GM12878 (cell line): ENCODE data around the gene PLK1. TPM values are rescaled to one million over a fixed set of nuclear protein-coding genes. Genes with fewer than 3 reads are reported as not detected.

Experiments used
- ATAC-seq: fragments of 200-7000 bp; cut with Tn5 transposase; 3 replicates; pipeline ENCODE4 v1.9.1; 2020; ENCODE audit warnings: mild to moderate bottlenecking, moderate library complexity
- BruUV-seq: library from RNA; stranded (reverse); fragments of 400-500 nt; replicated peaks from 2 replicates; lab custom pipeline; 2021; lab: Mats Ljungman, UMichigan
- CTCF ChIA-PET: fragments of 300-600 bp; sonication (Branson Sonifier 250); formaldehyde crosslinking; extraction: SDS; loops from one replicate; lab custom pipeline; 2021; ENCODE audit warnings: inconsistent platforms; lab: Yijun Ruan, JAX
- POLR2A ChIA-PET: fragments of 350-600 bp; formaldehyde crosslinking; extraction: SDS; loops from one replicate; lab custom pipeline; 2021; ENCODE audit warnings: inconsistent platforms; lab: Charles Lee
- RAD21 ChIA-PET: fragments of 300-600 bp; sonication (Branson Sonifier 250); formaldehyde crosslinking; loops from one replicate; lab custom pipeline; 2023; ENCODE audit warnings: antibody characterized with exemption; ENCODE audit not compliant: unreplicated experiment; lab: Charles Lee
- SMC1A ChIA-PET: fragments of 300-600 bp; sonication (Branson Sonifier 250); formaldehyde crosslinking; loops from one replicate; lab custom pipeline; 2023; ENCODE audit not compliant: unreplicated experiment, uncharacterized antibody; lab: Charles Lee
- DNase-seq: peaks from one replicate; pipeline ENCODE4 v3.0.0-alpha.2; 2011; ENCODE audit warnings: low read depth, low spot score
- FAIRE-seq: peaks from 3 replicates; lab custom pipeline; 2011; peaks lifted over from hg19 to GRCh38; lab: Jason Lieb, UNC
- H2AFZ ChIP-seq: 2 replicates; pipeline ENCODE4 v1.6.0; 2011; ENCODE audit warnings: low read depth, low read length, control low read depth; ENCODE audit not compliant: control insufficient read depth
- H3K27ac ChIP-seq: 2 replicates; pipeline ENCODE4 v1.5.1; 2011; ENCODE audit warnings: control low read depth; ENCODE audit not compliant: control insufficient read depth, insufficient read depth
- H3K27me3 ChIP-seq, 2 experiments: replicated peaks in 1 of 2; 2 replicates each; pipeline versions ENCODE4 v1.6.0 to v1.6.1; 2011; ENCODE audit warnings: low read length in 1 of 2; ENCODE audit not compliant: control insufficient read depth in 2 of 2, insufficient read depth in 2 of 2
- H3K36me3 ChIP-seq, 2 experiments: 2 replicates each; pipeline ENCODE4 v1.5.1; 2011; ENCODE audit warnings: low read length in 1 of 2; ENCODE audit not compliant: control insufficient read depth in 2 of 2, insufficient read depth in 2 of 2
- H3K4me1 ChIP-seq: 2 replicates; pipeline ENCODE4 v1.6.1; 2011; ENCODE audit warnings: mild to moderate bottlenecking, low read length, moderate library complexity, mixed read lengths; ENCODE audit not compliant: control insufficient read depth, insufficient read depth
- H3K4me2 ChIP-seq: 2 replicates; pipeline ENCODE4 v1.6.0; 2011; ENCODE audit warnings: control low read depth; ENCODE audit not compliant: control insufficient read depth, insufficient read depth
- H3K4me3 ChIP-seq: fragments of 200-600 bp; sonication (generic); 2 replicates; pipeline ENCODE4 v1.5.1; 2016
- H3K79me2 ChIP-seq: 2 replicates; pipeline ENCODE4 v1.6.0; 2011; ENCODE audit warnings: low read length; ENCODE audit not compliant: control insufficient read depth, insufficient read depth
- H3K9ac ChIP-seq: 2 replicates; pipeline ENCODE4 v1.8.0; 2011; ENCODE audit warnings: low read length, control low read depth, mixed read lengths; ENCODE audit not compliant: control insufficient read depth, insufficient read depth
- H3K9me3 ChIP-seq: replicated peaks from 3 replicates; pipeline ENCODE4 v1.5.1; 2011; ENCODE audit warnings: mild to moderate bottlenecking, low read length; ENCODE audit not compliant: control insufficient read depth, insufficient read depth
- H4K20me1 ChIP-seq: 2 replicates; pipeline ENCODE4 v1.6.0; 2011; ENCODE audit not compliant: control insufficient read depth, insufficient read depth
- DPF2 ChIP-seq: fragments of 450-650 bp; IDR thresholded peaks from 2 replicates; pipeline ENCODE4 v1.6.1; 2017; ENCODE audit warnings: mild to moderate bottlenecking
- FOXM1 ChIP-seq: IDR thresholded peaks from 2 replicates; pipeline ENCODE4 v1.6.1; 2012; ENCODE audit warnings: low read depth, mild to moderate bottlenecking, inconsistent platforms, low read length, moderate library complexity
- HDAC6 ChIP-seq: fragments of 200-600 bp; sonication (generic); IDR thresholded peaks from one replicate; pipeline ENCODE4 v1.8.0; 2017; ENCODE audit warnings: antibody characterized with exemption; ENCODE audit not compliant: unreplicated experiment
- MEF2A ChIP-seq: IDR thresholded peaks from 2 replicates; pipeline ENCODE4 v1.6.1; 2011; ENCODE audit warnings: low read depth, mild to moderate bottlenecking, low read length, moderate library complexity; ENCODE audit not compliant: insufficient read depth
- NFYA ChIP-seq: IDR thresholded peaks from 2 replicates; pipeline ENCODE4 v1.6.1; 2011; ENCODE audit warnings: low read depth, mild to moderate bottlenecking, low read length, improper control_type of control experiment, borderline replicate concordance
- RB1 ChIP-seq: fragments of 450-650 bp; formaldehyde crosslinking; IDR thresholded peaks from 2 replicates; pipeline ENCODE4 v1.6.1; 2017; ENCODE audit warnings: mild to moderate bottlenecking, borderline replicate concordance
- RUNX3 ChIP-seq: IDR thresholded peaks from 2 replicates; pipeline ENCODE4 v1.6.1; 2012; ENCODE audit warnings: low read length, inconsistent platforms
- SMC3 ChIP-seq: IDR thresholded peaks from 2 replicates; pipeline ENCODE4 v1.6.1; 2011; ENCODE audit warnings: low read length, improper control_type of control experiment, borderline replicate concordance
- WGBS: methylation state at CpG from one replicate; pipeline ENCODE4 v1.1.6; 2016; ENCODE audit warnings: low lambda C conversion rate; ENCODE audit not compliant: insufficient replicate concordance, insufficient coverage; ENCODE audit errors: missing lambda C conversion rate; 5-methylcytosine and 5-hydroxymethylcytosine counted together
- in situ Hi-C: fragments of 300-500 bp; cut with MboI; formaldehyde crosslinking; loops from 9 replicates; pipeline ENCODE4 v1.14.3; 2018; ENCODE audit warnings: mixed read lengths
- intact Hi-C: fragments of 100-400 bp; cut with micrococcal nuclease; formaldehyde crosslinking; loops from one replicate; pipeline ENCODE4 v1.14.2; 2022; ENCODE audit not compliant: unreplicated experiment
- polyA plus RNA-seq, 11 experiments: library from polyadenylated mRNA; depleted of rRNA in 4 of 11; unstranded in 6 of 11; stranded (reverse) in 5 of 11; fragments of >200 nt; fragmentation: Nextera tagmentation in 4 of 11; fragmentation: Illumina TruSeq in 1 of 11; extraction: Ambion mirVana in 4 of 11; extraction: Trizol in 1 of 11; gene quantifications; 1 replicate in 1 of 11; 2 replicates in 10 of 11; pipeline versions ENCODE4 v1.2.1 to v1.2.3, GENCODE V29; 2011 to 2016; ENCODE audit warnings: inconsistent platforms in 2 of 11, missing spikeins in 2 of 11, low read depth in 1 of 11
- total RNA-seq, 4 experiments: library from RNA; depleted of rRNA in 3 of 4; stranded (reverse); fragments of >200 nt in 3 of 4; fragmentation: Illumina TruSeq in 1 of 4; extraction: Trizol in 1 of 4; gene quantifications; 2 replicates each; pipeline versions ENCODE4 v1.2.1 to v1.2.3, GENCODE V29; 2013 to 2021

Gene PLK1
- total and polyA plus RNA-seq, 10 of the 15 experiments (the other 5 are each of a cell fraction or from before 2014, with no cell fraction given): 11.3 to 191 (median 84.5) TPM

DNA sequence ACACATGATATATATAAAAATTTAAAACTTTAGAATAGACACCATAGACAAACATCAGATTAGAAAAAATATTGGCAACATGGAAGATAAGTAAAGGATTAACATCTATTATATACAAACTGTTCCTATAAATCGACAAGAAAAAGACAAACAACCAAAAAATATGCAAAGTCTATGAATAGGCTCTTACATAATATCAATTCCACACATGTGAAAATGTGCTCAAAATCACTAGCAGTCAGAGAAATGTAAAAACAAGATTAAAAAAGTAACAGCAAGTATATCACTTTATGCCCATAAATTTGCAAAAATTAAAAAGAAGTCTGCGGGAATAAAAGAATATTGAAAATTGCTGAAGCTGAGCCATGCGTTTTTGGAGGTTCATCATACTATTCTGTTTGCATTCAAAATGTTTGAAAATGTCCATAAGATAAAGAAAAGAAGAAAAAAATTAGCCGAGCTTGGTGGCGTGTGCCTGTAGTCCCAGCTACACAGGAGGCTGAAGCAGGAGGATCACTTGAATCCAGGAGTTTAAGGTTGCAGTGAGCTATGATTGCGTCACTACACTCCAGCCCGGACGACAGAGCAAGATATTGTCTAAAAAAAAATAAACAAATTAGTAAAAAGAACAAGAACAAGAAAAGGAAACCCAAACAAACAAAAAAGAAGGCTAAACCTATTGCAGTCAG, 45.6 kb downstream of the PLK1 start:
- Histone ChIP-seq H4K20me1 (no peaks in the 10 kb centered on the region), H3K27ac (no peak overlapping the region), H3K36me3 (no peaks in the 10 kb centered on the region), H3K9me3 (no peaks in the 10 kb centered on the region; the same call in 1 of the 3 replicates), H3K9ac (no peak overlapping the region), H3K79me2 (no peaks in the 10 kb centered on the region), H3K27me3 (no peaks in the 10 kb centered on the region; a peak in 1 of 4 replicates), H3K4me1 (no peaks in the 10 kb centered on the region), H3K4me3 (no peak overlapping the region)
- RAD21 ChIA-PET: no interaction called here
- SMC1A ChIA-PET: interaction anchor here (0.6 kb wide), 1 partner anchor 500 kb away, joined by 3 read pairs; no protein-coding TSS in a partner anchor
- no peak for ATAC-seq
- POLR2A ChIA-PET: no interaction called here
- intact Hi-C loops: no loop called here
- DNase-seq: no peak
- in situ Hi-C loops: no loop called here
- CTCF ChIA-PET: interaction anchor here (0.6 to 1.4 kb wide), 3 partner anchors 70 to 813 kb away, joined by 3 to 4 read pairs (median 3); no protein-coding TSS in a partner anchor
- no TSS peak for BruUV-seq
- WGBS: 47% methylated on average over 8 of the region's 8 CpGs
- FAIRE-seq: no peak
- no peak for TF ChIP-seq FOXM1
- no peak for TF ChIP-seq RB1
- no peak for TF ChIP-seq DPF2
- TF ChIP-seq SMC3: no peak
- no peak for TF ChIP-seq HDAC6
- TF ChIP-seq NFYA: no peak
- no peak for TF ChIP-seq MEF2A
- no peak for TF ChIP-seq RUNX3
- TF ChIP-seq, all 136 proteins: peak for 0
- no peak overlapping the region for H3K4me2 ChIP-seq
- H2AFZ ChIP-seq: no peak overlapping the region
